Keratinocyte (primary cell): ENCODE results near the gene NANOS1. TPM values are rescaled to one million over a fixed set of nuclear protein-coding genes. Genes with fewer than 3 reads are reported as not detected.

Experiments used
- DNase-seq: peaks from one replicate; pipeline ENCODE4 v3.0.0-alpha.2; 2011; ENCODE audit warnings: low read depth, missing footprints, low spot score
- FAIRE-seq: peaks from 2 replicates; lab custom pipeline; 2011; peaks lifted over from hg19 to GRCh38; lab: Jason Lieb, UNC
- H2AFZ ChIP-seq: 2 replicates; pipeline ENCODE4 v1.6.0; 2012; ENCODE audit warnings: low read length, control low read depth, inconsistent platforms; ENCODE audit not compliant: control insufficient read depth
- H3K27ac ChIP-seq: 2 replicates; pipeline ENCODE4 v1.5.1; 2011; ENCODE audit warnings: low read length; ENCODE audit not compliant: control insufficient read depth, insufficient read depth
- H3K27me3 ChIP-seq: 3 replicates; pipeline ENCODE4 v1.6.0; 2011; ENCODE audit warnings: low read length; ENCODE audit not compliant: control insufficient read depth, insufficient read depth; ENCODE audit errors: extremely low read depth
- H3K36me3 ChIP-seq, 2 experiments: 2 replicates in 1 of 2; 3 replicates in 1 of 2; pipeline ENCODE4 v1.5.1; 2011; ENCODE audit warnings: low read length in 2 of 2, mild to moderate bottlenecking in 1 of 2; ENCODE audit not compliant: control insufficient read depth in 2 of 2, insufficient read depth in 2 of 2; ENCODE audit errors: extremely low read depth in 1 of 2
- H3K4me1 ChIP-seq: 3 replicates; pipeline ENCODE4 v1.5.1; 2011; ENCODE audit warnings: low read length; ENCODE audit not compliant: control insufficient read depth, insufficient read depth; ENCODE audit errors: extremely low read depth
- H3K4me2 ChIP-seq: 3 replicates; pipeline ENCODE4 v1.6.0; 2011; ENCODE audit warnings: low read depth, low read length; ENCODE audit not compliant: control insufficient read depth, insufficient read depth; ENCODE audit errors: extremely low read depth
- H3K4me3 ChIP-seq, 3 experiments: fragments of 200-600 bp in 1 of 3; sonication (generic) in 1 of 3; 2 replicates in 2 of 3; 3 replicates in 1 of 3; pipeline ENCODE4 v1.5.1; 2011 to 2016; ENCODE audit warnings: low read length in 3 of 3, mild to moderate bottlenecking in 3 of 3, control low read depth in 2 of 3, inconsistent platforms in 1 of 3, low read depth in 1 of 3, mixed read lengths in 1 of 3, mixed run types in 1 of 3, moderate library complexity in 1 of 3; ENCODE audit not compliant: control insufficient read depth in 2 of 3, insufficient read depth in 2 of 3; ENCODE audit errors: extremely low read depth in 1 of 3
- H3K79me2 ChIP-seq: 2 replicates; pipeline ENCODE4 v1.6.0; 2012; ENCODE audit warnings: low read length; ENCODE audit not compliant: control insufficient read depth, insufficient read depth
- H3K9ac ChIP-seq: 3 replicates; pipeline ENCODE4 v1.6.0; 2011; ENCODE audit warnings: low read length; ENCODE audit not compliant: control insufficient read depth, insufficient read depth; ENCODE audit errors: extremely low read depth
- H3K9me1 ChIP-seq: 3 replicates; pipeline ENCODE4 v1.6.0; 2011; ENCODE audit warnings: low read length; ENCODE audit not compliant: control insufficient read depth, insufficient read depth; ENCODE audit errors: extremely low read depth
- H3K9me3 ChIP-seq: 2 replicates; pipeline ENCODE4 v1.5.1; 2012; ENCODE audit warnings: low read depth, low read length; ENCODE audit not compliant: control insufficient read depth
- H4K20me1 ChIP-seq: 3 replicates; pipeline ENCODE4 v1.6.0; 2011; ENCODE audit warnings: low read length; ENCODE audit not compliant: control insufficient read depth, insufficient read depth; ENCODE audit errors: extremely low read depth
- EZH2 ChIP-seq: IDR thresholded peaks from one replicate; pipeline ENCODE4 v1.6.1; 2012; ENCODE audit warnings: inconsistent platforms, mild to moderate bottlenecking, low read length, moderate library complexity
- dilution Hi-C: fragments of 300-500 bp; cut with MboI; formaldehyde crosslinking; loops from one replicate; pipeline ENCODE4 v1.7.0; 2020; ENCODE audit warnings: low sequenced_read_pairs; ENCODE audit not compliant: extremely low pct_ligation_motif_present
- polyA plus RNA-seq, 5 experiments: library from polyadenylated mRNA; depleted of rRNA in 3 of 5; stranded (reverse) in 3 of 5; stranded (forward) in 1 of 5; unstranded in 1 of 5; fragments of >200 nt; gene quantifications; 1 replicate in 1 of 5; 2 replicates in 3 of 5; 3 replicates in 1 of 5; pipeline versions ENCODE4 v1.2.1 to v1.2.3, GENCODE V29; 2011 to 2012; ENCODE audit warnings: missing spikeins in 2 of 5, low read depth in 1 of 5, low replicate concordance in 1 of 5
- TF ChIP-seq, protein P1 (sequence below), 3 experiments: IDR thresholded peaks in 1 of 3; conservative IDR thresholded peaks in 1 of 3; optimal IDR thresholded peaks in 1 of 3; 2 replicates in 2 of 3; 3 replicates in 1 of 3; pipeline versions ENCODE3 to v1.5.1; 2011; ENCODE audit warnings: low read length in 3 of 3, mild to moderate bottlenecking in 3 of 3, moderate library complexity in 2 of 3, control low read depth in 1 of 3, inconsistent platforms in 1 of 3; ENCODE audit not compliant: insufficient read depth in 2 of 3; ENCODE audit errors: extremely low read depth in 1 of 3

The NANOS1 gene
- polyA plus RNA-seq, 1 donor (not counting 4 experiments of a cell fraction or from before 2014, with no cell fraction given) = 2.1 TPM

DNA sequence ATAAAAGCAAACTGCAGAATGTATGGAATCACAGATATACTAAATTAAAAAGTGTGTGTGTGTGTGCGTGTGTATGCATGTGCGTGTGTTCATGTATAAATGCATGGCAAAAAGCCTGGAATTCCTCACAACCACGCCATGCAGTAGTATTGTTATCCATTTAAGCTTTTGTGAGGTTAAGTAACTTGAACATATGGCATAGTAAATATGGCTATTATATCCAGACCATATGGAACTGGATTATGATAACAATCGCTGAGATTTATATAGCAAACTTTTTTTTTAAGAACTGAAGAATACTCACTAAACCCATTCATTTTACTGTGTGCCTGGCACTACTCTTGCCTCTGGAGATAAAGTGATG, 22.3 kb upstream of the NANOS1 start:
- no peak overlapping the region for H3K4me3 ChIP-seq
- H3K27me3 ChIP-seq = no peaks in the 10 kb centered on the region
- no peak for DNase-seq
- TF ChIP-seq, protein P1, sequence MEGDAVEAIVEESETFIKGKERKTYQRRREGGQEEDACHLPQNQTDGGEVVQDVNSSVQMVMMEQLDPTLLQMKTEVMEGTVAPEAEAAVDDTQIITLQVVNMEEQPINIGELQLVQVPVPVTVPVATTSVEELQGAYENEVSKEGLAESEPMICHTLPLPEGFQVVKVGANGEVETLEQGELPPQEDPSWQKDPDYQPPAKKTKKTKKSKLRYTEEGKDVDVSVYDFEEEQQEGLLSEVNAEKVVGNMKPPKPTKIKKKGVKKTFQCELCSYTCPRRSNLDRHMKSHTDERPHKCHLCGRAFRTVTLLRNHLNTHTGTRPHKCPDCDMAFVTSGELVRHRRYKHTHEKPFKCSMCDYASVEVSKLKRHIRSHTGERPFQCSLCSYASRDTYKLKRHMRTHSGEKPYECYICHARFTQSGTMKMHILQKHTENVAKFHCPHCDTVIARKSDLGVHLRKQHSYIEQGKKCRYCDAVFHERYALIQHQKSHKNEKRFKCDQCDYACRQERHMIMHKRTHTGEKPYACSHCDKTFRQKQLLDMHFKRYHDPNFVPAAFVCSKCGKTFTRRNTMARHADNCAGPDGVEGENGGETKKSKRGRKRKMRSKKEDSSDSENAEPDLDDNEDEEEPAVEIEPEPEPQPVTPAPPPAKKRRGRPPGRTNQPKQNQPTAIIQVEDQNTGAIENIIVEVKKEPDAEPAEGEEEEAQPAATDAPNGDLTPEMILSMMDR (optimal IDR thresholded peaks at IDR 0.05 in 1 of 3, IDR thresholded peaks at IDR 0.05 in 1 of 3, conservative IDR thresholded peaks at IDR 0.05 in 1 of 3; ENCODE audit: extremely low read depth in 1 of 3, insufficient read depth in 2 of 3, low read length in 3 of 3) = no peak
- TF ChIP-seq EZH2 = no peak
- peaks cover 23% of the 10 kb centered on the region for H3K4me1 ChIP-seq
- no peaks in the 10 kb centered on the region for H4K20me1 ChIP-seq
- no peak overlapping the region for H2AFZ ChIP-seq
- H3K9ac ChIP-seq = no peak overlapping the region
- no peaks in the 10 kb centered on the region for H3K79me2 ChIP-seq
- peaks cover 3% of the 10 kb centered on the region for H3K9me1 ChIP-seq
- no peaks in the 10 kb centered on the region for H3K36me3 ChIP-seq
- no peaks in the 10 kb centered on the region for H3K9me3 ChIP-seq
- no peak overlapping the region for H3K4me2 ChIP-seq
- dilution Hi-C loops = loop anchor here (25.0 kb wide), 1 partner anchor 295 kb away; no protein-coding TSS in a partner anchor
- no peak overlapping the region for H3K27ac ChIP-seq
- FAIRE-seq = no peak

DNA sequence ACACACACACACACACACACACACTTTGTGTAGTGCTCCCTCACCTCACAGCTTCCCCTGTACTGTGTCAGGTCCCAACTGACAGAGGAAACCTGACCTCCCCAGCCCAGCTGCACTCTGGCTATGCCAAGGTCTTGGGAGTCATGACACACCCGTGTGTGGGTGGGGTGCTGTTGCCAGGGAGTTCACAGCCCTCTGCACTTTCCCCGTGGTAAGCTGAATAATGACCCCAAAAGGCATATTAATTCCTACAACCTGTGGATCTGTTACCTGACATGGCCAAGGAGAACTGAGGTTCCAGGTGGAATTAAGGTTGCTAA, 8.9 kb upstream of the NANOS1 start:
- Histone ChIP-seq H2AFZ (no peak overlapping the region), H3K27me3 (no peaks in the 10 kb centered on the region), H3K4me2 (no peak overlapping the region), H3K9me3 (no peaks in the 10 kb centered on the region), H3K9ac (no peak overlapping the region), H3K79me2 (no peaks in the 10 kb centered on the region), H4K20me1 (no peaks in the 10 kb centered on the region), H3K36me3 (no peaks in the 10 kb centered on the region), H3K4me3 (no peak overlapping the region), H3K9me1 (peaks cover 2% of the 10 kb centered on the region), H3K4me1 (peaks cover 37% of the 10 kb centered on the region), H3K27ac (no peak overlapping the region)
- dilution Hi-C loops = loop anchor here (25.0 kb wide), 1 partner anchor 308 kb away; no protein-coding TSS in a partner anchor
- TF ChIP-seq, protein P1 (optimal IDR thresholded peaks at IDR 0.05 in 1 of 3, IDR thresholded peaks at IDR 0.05 in 1 of 3, conservative IDR thresholded peaks at IDR 0.05 in 1 of 3; ENCODE audit: extremely low read depth in 1 of 3, insufficient read depth in 2 of 3, low read length in 3 of 3) = no peak
- TF ChIP-seq EZH2 = no peak
- FAIRE-seq (peak; percentile 32), DNase-seq (no peak)
